Osteoblast (primary cell): ENCODE measurements around the gene PDE6C. TPM values are rescaled to one million over a fixed set of nuclear protein-coding genes. Genes with fewer than 3 reads are reported as not detected.

Source experiments
- DNase-seq: peaks from one replicate; pipeline ENCODE4 v3.0.0; 2011; ENCODE audit warnings: low spot score, mixed read lengths; ENCODE audit not compliant: insufficient read length; ENCODE audit errors: missing footprints
- H2AFZ ChIP-seq: 2 replicates; pipeline ENCODE4 v1.6.0; 2011; ENCODE audit warnings: mild to moderate bottlenecking, low read length
- H3K27ac ChIP-seq: 2 replicates; pipeline ENCODE4 v1.5.1; 2011; ENCODE audit warnings: mild to moderate bottlenecking, low read depth, low read length, moderate library complexity
- H3K27me3 ChIP-seq: 2 replicates; pipeline ENCODE4 v1.6.0; 2012; ENCODE audit warnings: mild to moderate bottlenecking, control low read depth, inconsistent platforms, low read length, moderate library complexity; ENCODE audit not compliant: insufficient read depth
- H3K36me3 ChIP-seq: 2 replicates; pipeline ENCODE4 v1.5.1; 2011; ENCODE audit warnings: mild to moderate bottlenecking, low read length, control low read depth, moderate library complexity; ENCODE audit not compliant: insufficient read depth
- H3K4me1 ChIP-seq: 2 replicates; pipeline ENCODE4 v1.5.1; 2011; ENCODE audit warnings: mild to moderate bottlenecking, low read length, control low read depth, moderate library complexity; ENCODE audit not compliant: insufficient read depth
- H3K4me2 ChIP-seq: 2 replicates; pipeline ENCODE4 v1.6.0; 2011; ENCODE audit warnings: mild to moderate bottlenecking, low read length; ENCODE audit not compliant: insufficient read depth
- H3K4me3 ChIP-seq: fragments of 200-600 bp; sonication (generic); 3 replicates; pipeline ENCODE4 v1.5.1; 2012; ENCODE audit warnings: mild to moderate bottlenecking, low read length, inconsistent platforms; ENCODE audit not compliant: insufficient read depth
- H3K79me2 ChIP-seq: 2 replicates; pipeline ENCODE4 v1.6.0; 2012; ENCODE audit warnings: mild to moderate bottlenecking, low read length, control low read depth, inconsistent platforms; ENCODE audit not compliant: insufficient read depth
- H3K9me3 ChIP-seq: 2 replicates; pipeline ENCODE4 v1.5.1; 2011; ENCODE audit warnings: low read depth, low read length, control low read depth
- H4K20me1 ChIP-seq: 2 replicates; pipeline ENCODE4 v1.6.0; 2012; ENCODE audit warnings: mild to moderate bottlenecking, low read length, control low read depth; ENCODE audit not compliant: insufficient read depth
- CTCF ChIP-seq: IDR thresholded peaks from 2 replicates; pipeline ENCODE4 v1.5.1; 2011; ENCODE audit warnings: mild to moderate bottlenecking, low read depth, low read length, moderate library complexity; ENCODE audit errors: extremely low read depth
- total RNA-seq: library from RNA; depleted of rRNA; stranded (reverse); fragments of >200 nt; gene quantifications from 2 replicates; pipeline ENCODE4 v1.2.3, GENCODE V29; 2012

Gene PDE6C
- total RNA-seq, 1 donor: not detected

GRCh38 chr10:93670372-93670771 lies 58.0 kb downstream of the PDE6C start:
- Histone ChIP-seq H3K4me1 (no peaks in the 10 kb centered on the region), H3K27me3 (no peaks in the 10 kb centered on the region), H3K27ac (no peak overlapping the region), H4K20me1 (no peaks in the 10 kb centered on the region), H3K79me2 (no peaks in the 10 kb centered on the region), H3K9me3 (no peaks in the 10 kb centered on the region), H2AFZ (no peak overlapping the region), H3K4me2 (no peak overlapping the region), H3K36me3 (peaks cover 36% of the 10 kb centered on the region), H3K4me3 (no peak overlapping the region)
- no peak for TF ChIP-seq CTCF
- DNase-seq: no peak

- peaks cover 33% of the 10 kb centered on the region for H3K36me3 ChIP-seq
These were observed 58.7 kb downstream of the PDE6C start for GRCh38 chr10:93671042-93671441.

GRCh38 chr10:93672022-93672678 lies 59.8 kb downstream of the PDE6C start:
- DNase-seq: no peak
- Histone ChIP-seq H3K36me3 (peaks cover 32% of the 10 kb centered on the region), H3K27ac (no peak overlapping the region), H3K27me3 (no peaks in the 10 kb centered on the region), H2AFZ (no peak overlapping the region), H3K4me2 (no peak overlapping the region), H3K9me3 (no peaks in the 10 kb centered on the region), H3K4me1 (no peaks in the 10 kb centered on the region), H3K4me3 (no peak overlapping the region), H3K79me2 (no peaks in the 10 kb centered on the region), H4K20me1 (no peaks in the 10 kb centered on the region)
- TF ChIP-seq CTCF: no peak

More at GRCh38 chr10:93671042-93671441, 58.7 kb downstream of the PDE6C start:
- DNase-seq: no peak
- no peak overlapping the region for H3K4me3 ChIP-seq
- no peaks in the 10 kb centered on the region for H4K20me1 ChIP-seq
- H3K4me2 ChIP-seq: no peak overlapping the region
- no peak overlapping the region for H3K27ac ChIP-seq
- TF ChIP-seq CTCF: no peak
- no peaks in the 10 kb centered on the region for H3K9me3 ChIP-seq
- no peaks in the 10 kb centered on the region for H3K79me2 ChIP-seq
- H3K27me3 ChIP-seq: no peaks in the 10 kb centered on the region
- no peak overlapping the region for H2AFZ ChIP-seq
- H3K4me1 ChIP-seq: no peaks in the 10 kb centered on the region

- Histone ChIP-seq H3K27ac (no peak overlapping the region), H3K4me2 (no peak overlapping the region), H3K36me3 (peaks cover 31% of the 10 kb centered on the region), H3K4me3 (no peak overlapping the region), H3K27me3 (no peaks in the 10 kb centered on the region), H2AFZ (no peak overlapping the region), H3K79me2 (no peaks in the 10 kb centered on the region), H3K9me3 (no peaks in the 10 kb centered on the region), H4K20me1 (no peaks in the 10 kb centered on the region), H3K4me1 (no peaks in the 10 kb centered on the region)
- DNase-seq: no peak
- no peak for TF ChIP-seq CTCF
These were observed 60.6 kb downstream of the PDE6C start for GRCh38 chr10:93672890-93673289.
